Nephron progenitor cell (in vitro differentiated cells): ENCODE measurements around the gene TMA7.
"Not testable (repeated sequence)": the region's sequence is repeated elsewhere in the genome, so short reads cannot be mapped to it uniquely, and the experiment has no call there.

ENCODE experiments used
- DNase-seq: peaks from one replicate; pipeline ENCODE4 v3.0.0; 2021
- H3K27ac Mint-ChIP-seq: 2 replicates; pipeline ENCODE4 v1.8.0; 2021; ENCODE audit warnings: mild to moderate bottlenecking, moderate library complexity, mixed read lengths
- H3K27me3 Mint-ChIP-seq: 2 replicates; pipeline ENCODE4 v1.8.0; 2021; ENCODE audit warnings: mild to moderate bottlenecking, low read depth, mixed read lengths; ENCODE audit not compliant: poor library complexity
- H3K36me3 Mint-ChIP-seq: 2 replicates; pipeline ENCODE4 v1.8.0; 2021; ENCODE audit warnings: low read depth, mixed read lengths
- H3K4me1 Mint-ChIP-seq: 2 replicates; pipeline ENCODE4 v1.8.0; 2021; ENCODE audit warnings: mixed read lengths
- H3K4me3 Mint-ChIP-seq: 2 replicates; pipeline ENCODE4 v1.8.0; 2021; ENCODE audit warnings: mild to moderate bottlenecking, moderate library complexity, mixed read lengths
- H3K9me3 Mint-ChIP-seq: 2 replicates; pipeline ENCODE4 v1.8.0; 2021; ENCODE audit warnings: mild to moderate bottlenecking, moderate library complexity, mixed read lengths
- CTCF ChIP-seq: fragments of 200-600 bp; sonication (generic); IDR thresholded peaks from 2 replicates; pipeline ENCODE4 v1.5.0; 2021; ENCODE audit warnings: antibody characterized with exemption

TMA7 gene

GRCh38 chr3:48399387-48400172, 40.5 kb upstream of the TMA7 start:
- Mint-ChIP-seq H3K4me1 (peaks cover 4% of the 10 kb centered on the region), H3K27me3 (peaks cover 9% of the 10 kb centered on the region), H3K4me3 (no peak overlapping the region), H3K9me3 (no peaks in the 10 kb centered on the region), H3K36me3 (peaks cover 10% of the 10 kb centered on the region), H3K27ac (no peak overlapping the region)
- no peak for TF ChIP-seq CTCF
- no peak for DNase-seq

GRCh38 chr3:48400824-48401433, 39.1 kb upstream of the TMA7 start:
- no peak overlapping the region for H3K27ac Mint-ChIP-seq
- H3K4me3 Mint-ChIP-seq, result no peak overlapping the region
- H3K27me3 Mint-ChIP-seq, result peaks cover 9% of the 10 kb centered on the region

GRCh38 chr3:48401434-48401901, 38.6 kb upstream of the TMA7 start:
- not testable (repeated sequence) for H3K4me1 Mint-ChIP-seq, H3K27me3 Mint-ChIP-seq, H3K4me3 Mint-ChIP-seq, H3K27ac Mint-ChIP-seq, DNase-seq, H3K9me3 Mint-ChIP-seq
- peaks cover 14% of the 10 kb centered on the region for H3K36me3 Mint-ChIP-seq

More at GRCh38 chr3:48400824-48401433, 39.1 kb upstream of the TMA7 start:
- Mint-ChIP-seq H3K9me3 (no peaks in the 10 kb centered on the region), H3K36me3 (peaks cover 14% of the 10 kb centered on the region), H3K4me1 (peaks cover 4% of the 10 kb centered on the region)
- peak; percentile 33 for DNase-seq
- TF ChIP-seq CTCF, result peak; percentile 67

GRCh38 chr3:48402281-48402732, 37.8 kb upstream of the TMA7 start:
- peaks cover 4% of the 10 kb centered on the region for H3K4me1 Mint-ChIP-seq
- H3K9me3 Mint-ChIP-seq, result no peaks in the 10 kb centered on the region
- no peak overlapping the region for H3K4me3 Mint-ChIP-seq
- DNase-seq, result no peak
- peaks cover 4% of the 10 kb centered on the region for H3K27me3 Mint-ChIP-seq
- peak overlapping the region; percentile 66 for H3K27ac Mint-ChIP-seq
- H3K36me3 Mint-ChIP-seq, result peaks cover 19% of the 10 kb centered on the region
- no peak for TF ChIP-seq CTCF

GRCh38 chr3:48402907-48403306, 37.1 kb upstream of the TMA7 start:
- peak overlapping the region; percentile 66 for H3K27ac Mint-ChIP-seq

More at GRCh38 chr3:48402907-48403306, 37.1 kb upstream of the TMA7 start:
- no peak for DNase-seq
- peaks cover 4% of the 10 kb centered on the region for H3K27me3 Mint-ChIP-seq
- no peaks in the 10 kb centered on the region for H3K9me3 Mint-ChIP-seq
- H3K4me1 Mint-ChIP-seq, result peaks cover 4% of the 10 kb centered on the region
- no peak overlapping the region for H3K4me3 Mint-ChIP-seq
- TF ChIP-seq CTCF, result no peak
- peaks cover 22% of the 10 kb centered on the region for H3K36me3 Mint-ChIP-seq
